ENCODE measurements around the gene ALDH1A1. TPM values are rescaled to one million over a fixed set of nuclear protein-coding genes. Genes with fewer than 3 reads are reported as not detected.

The ALDH1A1 gene
- total and polyA plus RNA-seq, 11 donors, result 2.2 to 37.5 (median 12.6) TPM

- H3K27ac ChIP-seq, result peak overlapping the region in 1 of 12 donors; percentile 39
- H3K9me3 ChIP-seq, result no peaks in the 10 kb centered on the region
- H3K4me3 ChIP-seq, result no peak overlapping the region
- TF ChIP-seq CTCF (IDR thresholded peaks at IDR 0.05), result no peak
- no peak for TF ChIP-seq POLR2A (IDR thresholded peaks at IDR 0.05)
- intact Hi-C loops (cut with DNase I), result no loop called here
- WGBS, 4 donors, result 66 to 80% (median 74%) methylated on average over 1 of the region's 1 CpG
- peaks cover 0 to 7% (median 0%) of the 10 kb centered on the region in 12 donors for H3K4me1 ChIP-seq
- H3K27me3 ChIP-seq, result no peaks in the 10 kb centered on the region
- DNase-seq (no peak), ATAC-seq (no peak)
- peaks cover 0 to 25% (median 0%) of the 10 kb centered on the region in 9 donors for H3K36me3 ChIP-seq
Measured at GRCh38 chr9:72906810-72907209, 46.0 kb downstream of the ALDH1A1 start.

- H3K4me3 ChIP-seq, result no peak overlapping the region
- TF ChIP-seq POLR2A (IDR thresholded peaks at IDR 0.05) (no peak), CTCF (IDR thresholded peaks at IDR 0.05) (no peak)
- no peaks in the 10 kb centered on the region for H3K27me3 ChIP-seq
- no peak overlapping the region for H3K27ac ChIP-seq
- intact Hi-C loops (cut with DNase I), result no loop called here
- H3K9me3 ChIP-seq, result no peaks in the 10 kb centered on the region
- WGBS, 4 donors, result 77 to 84% (median 83%) methylated on average over 3 of the region's 3 CpGs
- H3K4me1 ChIP-seq, result peaks cover 0 to 7% (median 0%) of the 10 kb centered on the region in 12 donors
- H3K36me3 ChIP-seq, result peaks cover 0 to 25% (median 0%) of the 10 kb centered on the region in 9 donors
- DNase-seq, result no peak
- ATAC-seq, result no peak
Measured at GRCh38 chr9:72905514-72906480, 47.1 kb downstream of the ALDH1A1 start.

- H3K9me3 ChIP-seq, result no peaks in the 10 kb centered on the region
- no peak for TF ChIP-seq POLR2A (IDR thresholded peaks at IDR 0.05)
- no peak for TF ChIP-seq CTCF (IDR thresholded peaks at IDR 0.05)
- peaks cover 0 to 25% (median 0%) of the 10 kb centered on the region in 9 donors for H3K36me3 ChIP-seq
- no peak overlapping the region for H3K27ac ChIP-seq
- no peak for DNase-seq
- H3K27me3 ChIP-seq, result no peaks in the 10 kb centered on the region
- H3K4me1 ChIP-seq, result peaks cover 0 to 7% (median 0%) of the 10 kb centered on the region in 12 donors
- intact Hi-C loops (cut with DNase I), result no loop called here
- ATAC-seq, result no peak
- WGBS, 4 donors, result 45 to 97% (median 69%) methylated on average over 2 of the region's 2 CpGs
- H3K4me3 ChIP-seq, result no peak overlapping the region
Measured at GRCh38 chr9:72904267-72905093, 48.4 kb downstream of the ALDH1A1 start.

- no peak for ATAC-seq
- Histone ChIP-seq H3K9me3 (no peaks in the 10 kb centered on the region), H3K4me1 (peaks cover 0 to 7% (median 0%) of the 10 kb centered on the region in 12 donors), H3K4me3 (no peak overlapping the region), H3K27me3 (no peaks in the 10 kb centered on the region), H3K36me3 (peaks cover 0 to 25% (median 0%) of the 10 kb centered on the region in 9 donors), H3K27ac (no peak overlapping the region)
- intact Hi-C loops (cut with DNase I), result no loop called here
- DNase-seq, result no peak
- no peak for TF ChIP-seq CTCF (IDR thresholded peaks at IDR 0.05)
- no peak for TF ChIP-seq POLR2A (IDR thresholded peaks at IDR 0.05)
- 86 to 90% (median 87%) methylated on average over 4 of the region's 4 CpGs for WGBS, 4 donors
Measured at GRCh38 chr9:72903103-72903502, 49.8 kb downstream of the ALDH1A1 start.
